ENCODE data around the gene PGK1.
"Not testable (repeated sequence)": the region's sequence is repeated elsewhere in the genome, so short reads cannot be mapped to it uniquely, and the experiment has no call there.

The PGK1 gene

GRCh38 chrX:78163175-78163574 lies 59.1 kb downstream of the PGK1 start:
- POLR2A ChIA-PET; CTCF ChIA-PET; DNase-seq (ENCODE audit: extremely low spot score): not testable (repeated sequence)

- POLR2A ChIA-PET, result no interaction called here
- no peak for DNase-seq (ENCODE audit: extremely low spot score)
- TF ChIP-seq HDGF (IDR thresholded peaks at IDR 0.05; ENCODE audit: borderline replicate concordance), result no peak
- no peak for TF ChIP-seq CTBP1 (IDR thresholded peaks at IDR 0.05; ENCODE audit: borderline replicate concordance)
- no peak for TF ChIP-seq TARDBP (IDR thresholded peaks at IDR 0.05)
- TF ChIP-seq FOXM1 (IDR thresholded peaks at IDR 0.05; ENCODE audit: borderline replicate concordance), result no peak
- TF ChIP-seq SP1 (IDR thresholded peaks at IDR 0.05), result no peak
- no peak for TF ChIP-seq ZNF384 (IDR thresholded peaks at IDR 0.05)
- TF ChIP-seq BHLHE40 (IDR thresholded peaks at IDR 0.05; ENCODE audit: borderline replicate concordance), result no peak
- CTCF ChIA-PET, result no interaction called here
Observed at GRCh38 chrX:78165425-78165824, 61.4 kb downstream of the PGK1 start.

GRCh38 chrX:78168065-78168464 lies 64.0 kb downstream of the PGK1 start:
- ChIA-PET POLR2A (no interaction called here), CTCF (no interaction called here)
- no peak for TF ChIP-seq SP1 (IDR thresholded peaks at IDR 0.05)
- TF ChIP-seq BHLHE40 (IDR thresholded peaks at IDR 0.05; ENCODE audit: borderline replicate concordance), result no peak
- no peak for TF ChIP-seq HDGF (IDR thresholded peaks at IDR 0.05; ENCODE audit: borderline replicate concordance)
- TF ChIP-seq NFRKB (IDR thresholded peaks at IDR 0.05), result no peak
- TF ChIP-seq FOXA1 (IDR thresholded peaks at IDR 0.05), result no peak
- no peak for TF ChIP-seq FOXM1 (IDR thresholded peaks at IDR 0.05; ENCODE audit: borderline replicate concordance)
- no peak for TF ChIP-seq FOXK2 (IDR thresholded peaks at IDR 0.05)
- TF ChIP-seq CTBP1 (IDR thresholded peaks at IDR 0.05; ENCODE audit: borderline replicate concordance), result no peak
- no peak for TF ChIP-seq L3MBTL2 (conservative IDR thresholded peaks at IDR 0.05)
- DNase-seq (ENCODE audit: extremely low spot score), result no peak

Data from HEK293T (cell line).